ENCODE results near the gene TBC1D14. TPM values are rescaled to one million over a fixed set of nuclear protein-coding genes. Genes with fewer than 3 reads are reported as not detected.

The TBC1D14 gene
- total and polyA plus RNA-seq, 2 of the 8 experiments (the other 6 are each of a cell fraction or from before 2014, with no cell fraction given): 45.6 to 48.2 TPM

DNA sequence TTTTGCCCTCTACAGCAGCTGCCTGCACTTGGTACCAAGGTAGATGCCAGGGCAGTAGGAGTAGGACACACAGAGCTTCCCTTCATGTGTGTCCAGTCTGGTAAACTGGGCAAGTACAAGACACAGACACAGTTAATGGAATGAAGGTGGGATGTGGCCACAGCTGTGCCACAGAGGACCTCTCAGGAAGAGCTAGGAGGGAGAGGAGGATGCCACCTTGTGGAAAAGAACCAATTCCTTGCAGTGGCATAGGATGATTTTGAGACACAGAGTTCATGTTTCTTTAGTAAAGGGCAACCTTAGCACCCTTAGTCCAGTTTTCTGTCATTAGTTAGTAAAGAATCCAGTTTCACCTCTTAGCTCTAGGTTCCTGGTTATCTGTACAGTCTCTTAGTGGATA, 36.3 kb upstream of the TBC1D14 start:
- no peak overlapping the region for H3K4me2 ChIP-seq (ENCODE audit: insufficient read depth in 1 of 2, low read depth in 2 of 2, low read length in 2 of 2)
- no peak overlapping the region for H3K18ac ChIP-seq (ENCODE audit: extremely low read depth, low read length)
- H3K9ac ChIP-seq (replicated peaks in 1 of 4; ENCODE audit: extremely low read depth in 1 of 4, low read depth in 3 of 4, low read length in 3 of 4): no peak overlapping the region
- H3K27ac ChIP-seq (ENCODE audit: low read depth, low read length): no peak overlapping the region
- peaks cover 2 to 26% (median 15%) of the 10 kb centered on the region in 4 experiments; a peak in 4 of 8 replicates for H3K36me3 ChIP-seq (ENCODE audit: control insufficient read depth in 2 of 4, insufficient read depth in 4 of 4, low read length in 3 of 4)
- H2AK5ac ChIP-seq (ENCODE audit: low read depth, low read length): no peak overlapping the region
- no peaks in the 10 kb centered on the region for H3K79me2 ChIP-seq (ENCODE audit: control insufficient read depth in 1 of 2, insufficient read depth in 2 of 2, low read length in 2 of 2)
- no peak overlapping the region for H2BK12ac ChIP-seq (ENCODE audit: low read depth, low read length)
- no peak overlapping the region for H4K8ac ChIP-seq (ENCODE audit: extremely low read depth, insufficient read depth, low read length)
- H4K91ac ChIP-seq (replicated peaks; ENCODE audit: insufficient read length, low read length): no peak overlapping the region
- H3K4me1 ChIP-seq (replicated peaks in 1 of 4; ENCODE audit: control insufficient read depth in 3 of 4, insufficient read depth in 4 of 4, low read length in 3 of 4): no peaks in the 10 kb centered on the region
- no peak overlapping the region for H3K56ac ChIP-seq (replicated peaks; ENCODE audit: insufficient read length, low read depth, low read length)
- ChIA-PET POLR2A (ENCODE audit: partially characterized antibody) (interaction anchor here (0.8 to 1.9 kb wide), 3 partner anchors 153 to 173 kb away, joined by 3 to 6 read pairs (median 5); partner anchors contain the start of gene BLOC1S4), CTCF (ENCODE audit: partially characterized antibody) (interaction anchor here (0.6 to 10.2 kb wide), 58 partner anchors 8 to 241 kb away, joined by 3 to 182 read pairs (median 6); partner anchors contain the start of genes BLOC1S4 and MRFAP1L1)
- H3K9me3 ChIP-seq (ENCODE audit: insufficient read depth in 2 of 2, low read depth in 1 of 2, low read length in 1 of 2): no peaks in the 10 kb centered on the region
- no peak for FAIRE-seq
- DNase-seq (ENCODE audit: low read depth in 1 of 2, low spot score in 2 of 2): no peak
- H2BK5ac ChIP-seq (ENCODE audit: low read depth, low read length): no peak overlapping the region
- no peak overlapping the region for H3K14ac ChIP-seq (ENCODE audit: insufficient read length)
- H3K23me2 ChIP-seq (ENCODE audit: low read depth, low read length): no peaks in the 10 kb centered on the region
- H3K27me3 ChIP-seq (replicated peaks in 1 of 4; ENCODE audit: control insufficient read depth in 3 of 4, extremely low read depth in 1 of 4, insufficient read depth in 3 of 4, low read length in 3 of 4): no peaks in the 10 kb centered on the region
- H4K5ac ChIP-seq (ENCODE audit: insufficient read length, low read depth, low read length): no peak overlapping the region
- no peak overlapping the region for H2BK120ac ChIP-seq (replicated peaks; ENCODE audit: low read depth, low read length)
- peaks cover 8 to 9% of the 10 kb centered on the region in 2 experiments for H4K20me1 ChIP-seq (replicated peaks in 1 of 2; ENCODE audit: control insufficient read depth in 1 of 2, insufficient read depth in 2 of 2, low read length in 2 of 2)
- no peak overlapping the region for H2AFZ ChIP-seq (ENCODE audit: low read length)
- no peaks in the 10 kb centered on the region; the same call in 1 of the 2 replicates for H3K79me1 ChIP-seq (ENCODE audit: low read depth, low read length)
- TF ChIP-seq, protein P1, sequence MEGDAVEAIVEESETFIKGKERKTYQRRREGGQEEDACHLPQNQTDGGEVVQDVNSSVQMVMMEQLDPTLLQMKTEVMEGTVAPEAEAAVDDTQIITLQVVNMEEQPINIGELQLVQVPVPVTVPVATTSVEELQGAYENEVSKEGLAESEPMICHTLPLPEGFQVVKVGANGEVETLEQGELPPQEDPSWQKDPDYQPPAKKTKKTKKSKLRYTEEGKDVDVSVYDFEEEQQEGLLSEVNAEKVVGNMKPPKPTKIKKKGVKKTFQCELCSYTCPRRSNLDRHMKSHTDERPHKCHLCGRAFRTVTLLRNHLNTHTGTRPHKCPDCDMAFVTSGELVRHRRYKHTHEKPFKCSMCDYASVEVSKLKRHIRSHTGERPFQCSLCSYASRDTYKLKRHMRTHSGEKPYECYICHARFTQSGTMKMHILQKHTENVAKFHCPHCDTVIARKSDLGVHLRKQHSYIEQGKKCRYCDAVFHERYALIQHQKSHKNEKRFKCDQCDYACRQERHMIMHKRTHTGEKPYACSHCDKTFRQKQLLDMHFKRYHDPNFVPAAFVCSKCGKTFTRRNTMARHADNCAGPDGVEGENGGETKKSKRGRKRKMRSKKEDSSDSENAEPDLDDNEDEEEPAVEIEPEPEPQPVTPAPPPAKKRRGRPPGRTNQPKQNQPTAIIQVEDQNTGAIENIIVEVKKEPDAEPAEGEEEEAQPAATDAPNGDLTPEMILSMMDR (IDR thresholded peaks at IDR 0.05; ENCODE audit: control extremely low read depth in 1 of 3, insufficient read depth in 1 of 3, low read depth in 1 of 3, low read length in 3 of 3): peak in 2 of 3 experiments; percentile 5 to 27; a peak in 1 of 4 replicates
- TF ChIP-seq POLR2A (IDR thresholded peaks at IDR 0.05; ENCODE audit: control extremely low read depth in 1 of 2, low read depth in 2 of 2, low read length in 2 of 2) (no peak), RAD21 (IDR thresholded peaks at IDR 0.05 in 1 of 2, conservative IDR thresholded peaks at IDR 0.05 in 1 of 2; ENCODE audit: low read depth in 2 of 2, low read length in 2 of 2) (peak; percentile 34 to 44), SIRT6 (IDR thresholded peaks at IDR 0.05; ENCODE audit: low read length) (no peak)
- H3K4ac ChIP-seq (replicated peaks; ENCODE audit: insufficient read length, low read depth, low read length): no peak overlapping the region
- no peak overlapping the region for H3K4me3 ChIP-seq (ENCODE audit: extremely low read depth in 1 of 4, insufficient read depth in 2 of 4, low read depth in 3 of 4, low read length in 4 of 4)
- no peak overlapping the region for H3K23ac ChIP-seq (ENCODE audit: insufficient read length)
- no peak overlapping the region; the same call in 1 of the 2 replicates for H2BK15ac ChIP-seq (ENCODE audit: low read length)
- H2BK20ac ChIP-seq (ENCODE audit: low read length): no peak overlapping the region
